H1 (cell line): ENCODE results near the gene OR8K5. TPM values are rescaled to one million over a fixed set of nuclear protein-coding genes. Genes with fewer than 3 reads are reported as not detected.

Experiments
- CTCF ChIA-PET: fragments of 300-600 bp; sonication (Branson Sonifier 250); formaldehyde crosslinking; loops from one replicate; lab custom pipeline; 2021; ENCODE audit not compliant: partially characterized antibody; lab: Charles Lee
- POLR2A ChIA-PET: fragments of 300-600 bp; sonication (Branson Sonifier 250); formaldehyde crosslinking; loops from one replicate; lab custom pipeline; 2021; ENCODE audit warnings: inconsistent platforms; ENCODE audit not compliant: partially characterized antibody; lab: Charles Lee
- DNase-seq, 2 experiments: peaks; one replicate each; pipeline versions ENCODE4 v3.0.0 to v3.0.0-alpha.2; 2010 to 2022; ENCODE audit warnings: low spot score in 2 of 2, low read depth in 1 of 2, mixed read lengths in 1 of 2
- FAIRE-seq: peaks from 2 replicates; lab custom pipeline; 2011; peaks lifted over from hg19 to GRCh38; lab: Jason Lieb, UNC
- H2AFZ ChIP-seq: 2 replicates; pipeline ENCODE4 v1.8.1; 2012; ENCODE audit warnings: low read length, inconsistent platforms
- H2AK5ac ChIP-seq: 2 replicates; pipeline ENCODE4 v1.6.1; 2013; ENCODE audit warnings: low read depth, low read length
- H2BK120ac ChIP-seq: replicated peaks from 2 replicates; pipeline ENCODE3; 2013; ENCODE audit warnings: low read depth, low read length, inconsistent platforms
- H2BK12ac ChIP-seq: 2 replicates; pipeline ENCODE4 v1.6.1; 2013; ENCODE audit warnings: low read depth, low read length
- H2BK15ac ChIP-seq: 2 replicates; pipeline ENCODE4 v1.6.1; 2013; ENCODE audit warnings: low read length
- H2BK20ac ChIP-seq: 2 replicates; pipeline ENCODE4 v1.6.1; 2013; ENCODE audit warnings: low read length
- H2BK5ac ChIP-seq: 2 replicates; pipeline ENCODE4 v1.6.1; 2013; ENCODE audit warnings: low read depth, low read length
- H3K14ac ChIP-seq: 2 replicates; pipeline ENCODE4 v1.6.1; 2013; ENCODE audit warnings: inconsistent platforms; ENCODE audit not compliant: insufficient read length
- H3K18ac ChIP-seq: 2 replicates; pipeline ENCODE4 v1.6.1; 2013; ENCODE audit warnings: low read length; ENCODE audit errors: extremely low read depth
- H3K23ac ChIP-seq: 2 replicates; pipeline ENCODE4 v1.6.1; 2013; ENCODE audit warnings: inconsistent platforms; ENCODE audit not compliant: insufficient read length
- H3K23me2 ChIP-seq: 2 replicates; pipeline ENCODE4 v1.6.1; 2013; ENCODE audit warnings: low read depth, low read length
- H3K27ac ChIP-seq: 2 replicates; pipeline ENCODE4 v1.6.1; 2011; ENCODE audit warnings: low read depth, low read length, inconsistent platforms
- H3K27me3 ChIP-seq, 4 experiments: replicated peaks in 1 of 4; 1 replicate in 1 of 4; 2 replicates in 3 of 4; pipeline versions ENCODE4 v1.6.1 to v1.8.1; 2011 to 2013; ENCODE audit warnings: low read length in 3 of 4, mild to moderate bottlenecking in 3 of 4, inconsistent platforms in 2 of 4, mixed read lengths in 2 of 4, moderate library complexity in 1 of 4; ENCODE audit not compliant: control insufficient read depth in 3 of 4, insufficient read depth in 3 of 4; ENCODE audit errors: extremely low read depth in 1 of 4
- H3K36me3 ChIP-seq, 4 experiments: 2 replicates each; pipeline versions ENCODE4 v1.6.1 to v1.8.1; 2011 to 2013; ENCODE audit warnings: mild to moderate bottlenecking in 4 of 4, low read length in 3 of 4, moderate library complexity in 2 of 4, control low read depth in 1 of 4, inconsistent platforms in 1 of 4; ENCODE audit not compliant: insufficient read depth in 4 of 4, control insufficient read depth in 2 of 4
- H3K4ac ChIP-seq: replicated peaks from 2 replicates; pipeline ENCODE3; 2013; ENCODE audit warnings: low read length, low read depth, mixed read lengths, inconsistent platforms; ENCODE audit not compliant: insufficient read length
- H3K4me1 ChIP-seq, 4 experiments: replicated peaks in 1 of 4; 1 replicate in 1 of 4; 2 replicates in 3 of 4; pipeline versions ENCODE4 v1.6.1 to v1.8.1; 2011 to 2013; ENCODE audit warnings: low read length in 3 of 4, inconsistent platforms in 2 of 4, mixed read lengths in 1 of 4; ENCODE audit not compliant: insufficient read depth in 4 of 4, control insufficient read depth in 3 of 4
- H3K4me2 ChIP-seq, 2 experiments: 2 replicates each; pipeline versions ENCODE4 v1.6.1 to v1.8.1; 2011 to 2013; ENCODE audit warnings: low read depth in 2 of 2, low read length in 2 of 2, control low read depth in 1 of 2, inconsistent platforms in 1 of 2, mild to moderate bottlenecking in 1 of 2; ENCODE audit not compliant: insufficient read depth in 1 of 2
- H3K4me3 ChIP-seq, 4 experiments: fragments of 200-600, 300-600 bp in 1 of 4; sonication (generic), shearing (Covaris generic), sonication (Bioruptor Twin) in 1 of 4; 2 replicates each; pipeline versions ENCODE4 v1.5.1 to v1.8.1; 2011 to 2016; ENCODE audit warnings: low read length in 4 of 4, low read depth in 3 of 4, control low read depth in 2 of 4, inconsistent platforms in 2 of 4, mild to moderate bottlenecking in 2 of 4, mixed read lengths in 1 of 4, moderate library complexity in 1 of 4; ENCODE audit not compliant: insufficient read depth in 2 of 4; ENCODE audit errors: extremely low read depth in 1 of 4
- H3K56ac ChIP-seq: replicated peaks from 2 replicates; pipeline ENCODE3; 2013; ENCODE audit warnings: low read depth, mild to moderate bottlenecking, mixed read lengths, low read length, inconsistent platforms; ENCODE audit not compliant: insufficient read length
- H3K79me1 ChIP-seq: 2 replicates; pipeline ENCODE4 v1.6.1; 2013; ENCODE audit warnings: low read depth, low read length, control low read depth
- H3K79me2 ChIP-seq, 2 experiments: 2 replicates each; pipeline versions ENCODE4 v1.6.1 to v1.8.1; 2012 to 2013; ENCODE audit warnings: low read length in 2 of 2, mild to moderate bottlenecking in 2 of 2, inconsistent platforms in 1 of 2; ENCODE audit not compliant: insufficient read depth in 2 of 2, control insufficient read depth in 1 of 2
- H3K9ac ChIP-seq, 4 experiments: replicated peaks in 1 of 4; 1 replicate in 1 of 4; 2 replicates in 3 of 4; pipeline versions ENCODE4 v1.6.1 to v1.8.1; 2011 to 2013; ENCODE audit warnings: low read depth in 3 of 4, low read length in 3 of 4, control low read depth in 2 of 4, mild to moderate bottlenecking in 2 of 4, moderate library complexity in 2 of 4, inconsistent platforms in 1 of 4; ENCODE audit errors: extremely low read depth in 1 of 4
- H3K9me3 ChIP-seq, 2 experiments: 2 replicates each; pipeline versions ENCODE4 v1.6.1 to v1.8.1; 2012 to 2013; ENCODE audit warnings: mild to moderate bottlenecking in 2 of 2, moderate library complexity in 2 of 2, control low read depth in 1 of 2, inconsistent platforms in 1 of 2, low read depth in 1 of 2, low read length in 1 of 2, mixed read lengths in 1 of 2; ENCODE audit not compliant: insufficient read depth in 2 of 2
- H4K20me1 ChIP-seq, 2 experiments: replicated peaks in 1 of 2; 2 replicates each; pipeline versions ENCODE3 to v1.8.1; 2011 to 2013; ENCODE audit warnings: inconsistent platforms in 2 of 2, low read length in 2 of 2, mild to moderate bottlenecking in 1 of 2; ENCODE audit not compliant: insufficient read depth in 2 of 2, control insufficient read depth in 1 of 2
- H4K5ac ChIP-seq: 2 replicates; pipeline ENCODE4 v1.6.1; 2013; ENCODE audit warnings: low read length, low read depth, mixed read lengths, inconsistent platforms; ENCODE audit not compliant: insufficient read length
- H4K8ac ChIP-seq: 2 replicates; pipeline ENCODE4 v1.8.0; 2013; ENCODE audit warnings: mild to moderate bottlenecking, moderate library complexity, low read length, inconsistent platforms; ENCODE audit not compliant: insufficient read depth; ENCODE audit errors: extremely low read depth
- H4K91ac ChIP-seq: replicated peaks from 2 replicates; pipeline ENCODE3; 2013; ENCODE audit warnings: low read length, mixed read lengths, inconsistent platforms; ENCODE audit not compliant: insufficient read length
- polyA plus RNA-seq, 7 experiments: library from polyadenylated mRNA; depleted of rRNA in 3 of 7; stranded (reverse) in 5 of 7; unstranded in 2 of 7; fragments of >200 nt in 5 of 7; fragments of 200-250 nt in 2 of 7; gene quantifications; 1 replicate in 5 of 7; 2 replicates in 1 of 7; 4 replicates in 1 of 7; pipeline versions ENCODE4 v1.2.1 to v1.2.3, GENCODE V29; 2011 to 2013; ENCODE audit warnings: missing spikeins in 2 of 7, mixed read lengths in 2 of 7
- total RNA-seq: library from RNA; stranded (reverse); fragmentation: NEBNext Ultra II Directional; extraction: Animal tissue kit (Norgen Biotek cat#: 25700); gene quantifications from 2 replicates; pipeline ENCODE4 v1.2.1, GENCODE V29; 2021
- TF ChIP-seq, protein P1 (sequence below): IDR thresholded peaks from 2 replicates; pipeline ENCODE4 v1.6.1; 2011; ENCODE audit warnings: low read depth, mild to moderate bottlenecking, low read length; ENCODE audit not compliant: insufficient read depth

The OR8K5 gene
- total and polyA plus RNA-seq, 2 of the 8 experiments (the other 6 are each of a cell fraction or from before 2014, with no cell fraction given), result not detected

DNA sequence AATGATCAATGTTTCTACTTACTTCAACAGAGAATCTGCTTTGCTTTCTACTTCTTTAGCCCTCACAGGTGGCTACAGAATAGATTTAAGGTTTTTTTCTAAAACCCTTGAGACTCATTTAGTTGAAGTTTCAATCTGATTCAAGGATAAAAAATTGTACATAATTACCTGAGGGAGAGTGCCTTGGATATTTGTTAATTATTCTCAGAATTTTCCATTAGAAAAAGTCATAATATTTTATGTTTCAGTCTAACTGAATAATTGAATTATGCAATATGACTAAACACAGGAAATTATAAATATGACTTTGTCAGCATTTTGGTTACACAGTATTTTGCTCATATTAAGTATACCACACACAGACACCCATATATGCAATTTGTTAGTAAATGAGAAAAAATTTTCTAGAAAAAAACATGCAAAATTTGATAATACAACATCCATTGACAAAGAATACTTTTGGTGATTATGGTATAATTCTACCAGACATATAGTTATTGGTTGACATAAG lies 19.9 kb downstream of the OR8K5 start, which contains the start of gene OR8J3:
OR8J3 (minus strand) TSS at position 51 of the 511 bp plus-strand sequence. CDS start 2,483 bp downstream, outside the sequence.
- TF ChIP-seq, protein P1, sequence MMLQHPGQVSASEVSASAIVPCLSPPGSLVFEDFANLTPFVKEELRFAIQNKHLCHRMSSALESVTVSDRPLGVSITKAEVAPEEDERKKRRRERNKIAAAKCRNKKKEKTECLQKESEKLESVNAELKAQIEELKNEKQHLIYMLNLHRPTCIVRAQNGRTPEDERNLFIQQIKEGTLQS, result no peak
- no peak within 1 kb of the TSS for H4K91ac ChIP-seq
- no peak within 1 kb of the TSS for H2BK5ac ChIP-seq
- DNase-seq, result no peak
- H2AK5ac ChIP-seq, result no peak within 1 kb of the TSS
- H3K4me1 ChIP-seq, result no peaks in the 10 kb centered on the region
- no peaks in the 10 kb centered on the region for H3K23me2 ChIP-seq
- H2BK120ac ChIP-seq, result no peak within 1 kb of the TSS
- no peak within 1 kb of the TSS for H4K5ac ChIP-seq
- H3K4me2 ChIP-seq, result no peak within 1 kb of the TSS
- no peak within 1 kb of the TSS for H3K4me3 ChIP-seq
- no peaks in the 10 kb centered on the region for H3K27me3 ChIP-seq
- no peaks in the 10 kb centered on the region for H3K79me1 ChIP-seq
- H3K4ac ChIP-seq, result no peak within 1 kb of the TSS
- H3K14ac ChIP-seq, result no peak within 1 kb of the TSS
- no peak within 1 kb of the TSS for H2BK20ac ChIP-seq
- no peak within 1 kb of the TSS for H2AFZ ChIP-seq
- H2BK12ac ChIP-seq, result no peak within 1 kb of the TSS
- no peak within 1 kb of the TSS for H3K23ac ChIP-seq
- no peak within 1 kb of the TSS for H3K56ac ChIP-seq
- POLR2A ChIA-PET, result no interaction called here
- H3K9me3 ChIP-seq, result 0 out of 4 replicates have a peak, but pooled peaks cover 0 to 6% of the 10 kb centered on the region in 2 experiments
- no peak within 1 kb of the TSS for H3K9ac ChIP-seq
- no peak within 1 kb of the TSS for H3K27ac ChIP-seq
- no peak within 1 kb of the TSS for H4K8ac ChIP-seq
- H3K18ac ChIP-seq, result no peak within 1 kb of the TSS
- no peaks in the 10 kb centered on the region for H3K36me3 ChIP-seq
- no peaks in the 10 kb centered on the region for H3K79me2 ChIP-seq
- no peaks in the 10 kb centered on the region for H4K20me1 ChIP-seq
- CTCF ChIA-PET, result no interaction called here
- no peak within 1 kb of the TSS for H2BK15ac ChIP-seq
- FAIRE-seq, result no peak
